ENCODE results near the gene RNU6-7. TPM values are rescaled to one million over a fixed set of nuclear protein-coding genes. Genes with fewer than 3 reads are reported as not detected.

RNU6-7 gene
- total RNA-seq (ENCODE audit: insufficient read depth, low replicate concordance), result not detected

GRCh38 chr14:32201816-32202490 is at the start of gene RNU6-7:
RNU6-7 (plus strand) TSS chr14:32202045.
- DNase-seq (ENCODE audit: low spot score), result peak; percentile 84

GRCh38 chr14:32166029-32166428 is 35.8 kb upstream of the RNU6-7 start:
- DNase-seq (ENCODE audit: low spot score), result no peak

GRCh38 chr14:32166924-32167323 is 34.9 kb upstream of the RNU6-7 start:
- DNase-seq (ENCODE audit: low spot score), result no peak

DNA sequence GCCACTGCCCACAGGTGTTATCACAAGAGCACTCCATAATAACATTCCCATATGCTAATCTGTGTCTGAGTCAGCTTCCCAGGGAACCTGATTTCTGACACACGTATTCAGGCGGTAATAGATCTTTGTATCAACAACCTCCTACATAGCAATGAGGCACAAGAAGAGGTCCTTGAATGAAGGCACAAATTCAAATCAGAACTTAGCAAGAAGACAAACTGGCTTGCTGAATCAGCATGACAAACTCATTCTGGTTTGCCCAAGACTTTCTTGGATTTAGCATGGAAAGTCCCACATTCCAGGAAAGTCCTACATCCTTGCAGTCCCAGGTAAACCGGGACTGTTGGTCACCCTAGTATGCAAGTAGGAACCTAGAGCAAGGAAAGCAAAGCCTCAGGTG is 33.9 kb upstream of the RNU6-7 start:
- DNase-seq (ENCODE audit: low spot score), result no peak

- no peak for DNase-seq (ENCODE audit: low spot score)
These were observed 32.7 kb upstream of the RNU6-7 start for GRCh38 chr14:32169191-32169590.

- no peak for DNase-seq (ENCODE audit: low spot score)
These were observed 30.4 kb upstream of the RNU6-7 start for GRCh38 chr14:32171469-32171868.

DNA sequence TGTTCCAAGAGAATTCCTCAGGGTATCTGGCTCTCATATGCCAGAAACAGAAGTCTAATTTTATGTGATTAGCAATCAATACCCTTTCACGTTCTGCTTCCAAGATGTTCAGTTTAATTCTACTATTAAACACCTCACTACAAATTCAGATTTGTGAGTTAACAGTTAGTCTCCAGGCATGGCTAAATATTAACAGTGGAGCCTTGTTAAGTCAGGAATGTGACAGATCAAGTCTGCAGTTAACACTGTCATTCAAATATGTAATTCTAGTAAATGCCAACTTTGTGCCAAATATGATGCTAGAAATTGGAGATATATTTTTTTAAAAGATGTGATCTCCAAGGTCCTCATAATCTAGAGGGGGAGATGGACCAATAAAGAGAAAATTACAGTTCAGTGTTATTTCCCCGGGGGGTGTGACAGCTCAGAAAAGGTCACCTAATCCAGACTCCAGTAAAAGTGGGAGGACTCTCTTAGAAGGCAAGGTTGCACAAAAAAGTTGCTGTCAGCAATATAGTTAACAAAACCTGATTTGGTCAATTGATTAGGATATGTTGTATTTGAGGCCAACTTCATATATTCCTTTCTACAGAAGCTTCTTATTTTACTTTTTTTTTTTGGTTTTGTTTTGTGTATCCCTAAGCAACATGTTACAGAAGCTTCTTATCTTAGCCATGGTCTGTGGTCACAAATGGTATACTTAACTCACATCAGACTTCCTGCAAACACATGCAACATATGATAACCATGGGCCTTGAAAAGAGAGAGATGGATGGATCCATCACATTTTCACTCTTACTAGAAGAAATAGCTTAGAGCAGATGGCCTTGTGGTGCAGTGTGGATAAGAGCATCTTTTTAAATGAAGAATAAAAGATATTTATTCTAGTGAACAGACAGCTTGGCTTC is 18.4 kb upstream of the RNU6-7 start:
- no peak for DNase-seq (ENCODE audit: low spot score)

DNA sequence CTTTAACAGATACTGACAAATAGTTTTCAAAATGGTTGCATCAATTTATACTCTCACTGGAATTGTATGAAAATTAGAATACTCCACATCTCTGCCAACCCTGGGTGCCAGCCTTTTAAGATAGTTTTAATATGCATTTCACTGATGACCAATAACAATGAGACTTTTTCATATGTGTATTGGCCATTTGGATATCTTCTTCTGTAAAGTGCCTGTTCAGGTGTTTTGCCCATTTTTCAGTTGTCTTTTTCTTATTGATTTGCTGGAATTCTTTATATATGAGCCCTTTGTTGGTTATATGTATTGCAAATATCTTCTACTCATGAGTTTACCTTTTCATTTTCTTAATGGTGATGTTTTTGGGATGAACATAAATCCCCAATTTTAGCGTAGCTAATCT is 16.7 kb upstream of the RNU6-7 start:
- no peak for DNase-seq (ENCODE audit: low spot score)

- DNase-seq (ENCODE audit: low spot score), result no peak
These were observed 15.6 kb upstream of the RNU6-7 start for GRCh38 chr14:32186248-32186647.

- DNase-seq (ENCODE audit: low spot score), result no peak
These were observed 12.0 kb upstream of the RNU6-7 start for GRCh38 chr14:32189811-32190210.

DNA sequence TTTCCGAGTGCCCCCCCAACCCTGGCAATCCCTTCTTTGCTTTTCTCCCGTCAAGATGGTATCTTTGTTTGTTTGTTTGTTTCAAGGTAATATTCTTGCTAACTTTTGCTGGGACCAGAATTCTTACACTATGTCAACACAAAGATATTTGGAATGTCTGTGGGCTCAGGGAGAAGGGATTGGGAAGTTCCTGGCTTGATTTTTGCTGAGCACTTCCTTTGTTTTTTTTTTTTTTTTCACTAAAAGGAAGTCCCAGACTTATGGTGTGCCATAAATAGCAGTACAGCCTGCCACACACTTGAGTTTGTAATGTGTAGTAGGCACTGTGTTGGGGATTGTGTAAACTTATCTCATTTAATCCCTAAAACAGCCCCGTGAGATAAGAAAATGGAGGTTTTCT is 11.2 kb upstream of the RNU6-7 start:
- DNase-seq (ENCODE audit: low spot score), result peak; percentile 14

GRCh38 chr14:32192712-32193373 is 9.0 kb upstream of the RNU6-7 start:
- no peak for DNase-seq (ENCODE audit: low spot score)

- no peak for DNase-seq (ENCODE audit: low spot score)
These were observed 8.3 kb upstream of the RNU6-7 start for GRCh38 chr14:32193532-32193931.

DNA sequence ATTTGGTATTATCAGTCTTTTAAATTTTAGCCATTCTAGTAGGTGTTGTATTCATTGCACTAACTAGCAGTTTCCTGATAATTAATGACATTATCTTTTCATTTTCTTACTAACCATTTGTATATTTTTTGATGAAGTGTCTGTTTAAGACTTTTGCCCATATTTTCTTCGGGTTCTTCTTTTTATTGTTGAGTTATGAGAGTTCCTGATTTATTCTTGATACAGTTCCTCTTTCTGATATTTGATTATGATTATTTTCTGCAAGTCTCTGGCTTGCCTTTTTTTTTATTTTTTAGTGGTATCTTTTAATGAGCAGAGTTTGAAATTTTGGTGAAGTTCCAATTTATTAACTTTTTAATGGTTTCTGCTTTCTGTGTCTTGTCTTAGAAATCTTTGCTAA is 6.2 kb upstream of the RNU6-7 start:
- DNase-seq (ENCODE audit: low spot score), result no peak

- peak; percentile 13 for DNase-seq (ENCODE audit: low spot score)
These were observed 3.9 kb upstream of the RNU6-7 start for GRCh38 chr14:32197919-32198318.

DNA sequence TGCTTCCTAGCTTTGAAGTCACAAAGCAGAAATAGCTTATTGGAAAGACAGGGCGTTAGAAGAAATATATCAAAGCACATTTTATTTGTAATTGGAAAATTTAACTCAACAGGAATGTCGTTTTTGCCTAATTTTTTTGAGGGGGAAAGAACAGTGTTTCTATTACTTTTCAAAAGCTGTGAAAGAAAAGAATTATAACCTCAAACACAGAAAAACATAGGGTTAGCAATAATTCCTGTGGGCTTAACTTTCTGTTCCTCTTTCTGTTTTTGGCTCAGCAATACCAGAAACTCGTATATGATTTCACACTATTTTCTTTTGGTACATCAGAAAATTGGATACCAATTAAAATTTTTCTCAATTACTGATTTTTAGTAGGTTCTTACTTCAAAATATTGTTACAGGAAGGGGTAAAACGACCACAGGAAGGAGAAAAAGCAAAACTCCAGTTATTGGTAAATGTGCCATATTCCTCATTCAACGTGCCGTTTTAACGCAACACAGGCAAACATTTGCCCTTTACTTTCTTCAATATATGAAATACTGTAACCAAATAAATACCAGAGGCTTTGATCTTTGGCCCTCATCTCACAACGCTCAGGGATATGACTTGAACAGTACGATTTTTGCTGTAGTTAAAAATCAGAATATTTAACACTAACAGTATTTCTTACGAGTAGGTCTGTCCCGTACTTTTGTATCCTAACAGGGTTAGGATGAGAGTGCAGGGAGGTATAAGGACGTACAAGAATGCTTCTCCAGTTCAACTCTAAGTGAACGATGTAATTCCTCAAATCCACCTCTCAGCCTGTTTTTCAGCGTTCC is 1.3 kb upstream of the RNU6-7 start:
- DNase-seq (ENCODE audit: low spot score), result no peak

DNA sequence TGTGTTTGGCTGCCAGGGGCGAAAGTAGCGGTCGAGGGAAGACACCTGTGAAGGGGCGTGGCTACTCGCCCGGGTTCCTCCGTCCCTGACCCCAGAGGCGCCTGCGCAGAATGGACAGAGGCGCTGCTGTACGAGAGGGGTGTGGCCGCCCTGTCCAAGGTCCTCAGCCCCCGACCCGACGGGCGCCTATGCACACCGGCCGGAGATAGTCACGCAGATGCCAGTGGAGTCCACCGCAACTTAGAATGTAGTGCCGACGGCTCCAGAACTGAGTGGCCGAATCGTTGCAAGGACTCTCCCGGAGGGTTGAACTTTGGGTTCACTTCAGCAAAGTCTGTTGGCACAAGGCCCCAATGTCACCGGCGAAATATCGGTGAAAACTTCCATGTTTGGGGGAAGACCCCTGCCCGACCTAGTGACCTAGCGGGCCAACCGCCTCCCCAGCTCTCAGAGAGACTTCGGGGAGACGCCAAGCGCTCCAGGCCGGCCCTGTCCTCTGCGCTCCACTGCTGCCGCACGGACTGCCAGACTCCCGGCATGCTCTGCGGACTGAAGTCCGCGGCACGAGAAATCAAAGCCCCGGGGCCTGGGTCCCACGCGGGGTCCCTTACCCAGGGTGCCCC is 541 bp upstream of the RNU6-7 start:
- peak; percentile 89 for DNase-seq (ENCODE audit: low spot score)

- peak; percentile 56 for DNase-seq (ENCODE audit: low spot score)
These were observed 699 bp downstream of the RNU6-7 start for GRCh38 chr14:32202491-32202997.

- peak; percentile 96 for DNase-seq (ENCODE audit: low spot score)
These were observed 1.4 kb downstream of the RNU6-7 start, which contains the start of gene RNU6-8 for GRCh38 chr14:32202998-32203882. RNU6-8 (minus strand) TSS chr14:32203269.

GRCh38 chr14:32203928-32204357 is 2.1 kb downstream of the RNU6-7 start:
- DNase-seq (ENCODE audit: low spot score), result peak; percentile 44

Data from umbilical cord (tissue), 2 donors.